Karpas-422 (cell line): ENCODE results near the gene FNIP1. TPM values are rescaled to one million over a fixed set of nuclear protein-coding genes. Genes with fewer than 3 reads are reported as not detected.

Experiments used
- DNase-seq: peaks from one replicate; pipeline ENCODE4 v3.0.0-alpha.2; 2015
- H2AFZ ChIP-seq: fragments of 200-600 bp; sonication (generic); 2 replicates; pipeline ENCODE4 v1.6.1; 2014; ENCODE audit warnings: antibody characterized with exemption, low read length, mixed read lengths
- H3K27ac ChIP-seq: fragments of 200-600 bp; sonication (generic); 2 replicates; pipeline ENCODE4 v1.5.1; 2014; ENCODE audit warnings: mild to moderate bottlenecking, low read length, moderate library complexity
- H3K27me3 ChIP-seq: fragments of 200-600 bp; sonication (generic); 2 replicates; pipeline ENCODE4 v1.6.1; 2014; ENCODE audit warnings: low read length, mixed read lengths
- H3K36me3 ChIP-seq: fragments of 200-600 bp; sonication (generic); 2 replicates; pipeline ENCODE4 v1.6.1; 2014; ENCODE audit warnings: low read length, mixed read lengths; ENCODE audit not compliant: insufficient read depth
- H3K4me1 ChIP-seq: fragments of 200-600 bp; sonication (generic); 2 replicates; pipeline ENCODE4 v1.6.1; 2014; ENCODE audit warnings: mild to moderate bottlenecking, low read length, mixed read lengths
- H3K4me2 ChIP-seq: fragments of 200-600 bp; sonication (generic); 2 replicates; pipeline ENCODE4 v1.6.1; 2014; ENCODE audit warnings: low read length, low read depth, mild to moderate bottlenecking; ENCODE audit not compliant: poor library complexity, severe bottlenecking
- H3K4me3 ChIP-seq: fragments of 200-600 bp; sonication (generic); 2 replicates; pipeline ENCODE4 v1.5.1; 2014; ENCODE audit warnings: mild to moderate bottlenecking, antibody characterized with exemption, low read length, mixed read lengths
- H3K79me2 ChIP-seq: fragments of 200-600 bp; sonication (generic); 2 replicates; pipeline ENCODE4 v1.6.1; 2014; ENCODE audit warnings: mild to moderate bottlenecking, low read length, mixed read lengths
- H3K9ac ChIP-seq: fragments of 200-600 bp; sonication (generic); 2 replicates; pipeline ENCODE4 v1.6.0; 2014; ENCODE audit warnings: low read length
- H3K9me2 ChIP-seq: fragments of 200-600 bp; sonication (generic), shearing (Covaris generic); replicated peaks from 2 replicates; pipeline ENCODE4 v1.6.0; 2014; ENCODE audit warnings: mild to moderate bottlenecking, low read length, moderate library complexity; ENCODE audit not compliant: insufficient read depth
- H3K9me3 ChIP-seq: fragments of 300-700, 200-600 bp; sonication (generic); 2 replicates; pipeline ENCODE4 v1.6.1; 2014; ENCODE audit warnings: low read length, mixed read lengths
- H4K20me1 ChIP-seq: fragments of 200-600 bp; sonication (generic); 2 replicates; pipeline ENCODE4 v1.6.1; 2014; ENCODE audit warnings: mild to moderate bottlenecking, antibody characterized with exemption, low read length, low read depth; ENCODE audit not compliant: insufficient read depth
- total RNA-seq: library from RNA; depleted of rRNA; stranded (reverse); fragments of >200 nt; shearing (Covaris generic); gene quantifications from 2 replicates; pipeline ENCODE4 v1.2.3, GENCODE V29; 2014; ENCODE audit warnings: low replicate concordance

The FNIP1 gene
- total RNA-seq, 1 experiment from 2014 or later, result 56.2 TPM

GRCh38 chr5:131637694-131638093 lies 159.1 kb downstream of the FNIP1 start:
- Histone ChIP-seq H4K20me1 (no peaks in the 10 kb centered on the region), H3K9me3 (no peaks in the 10 kb centered on the region), H3K79me2 (peaks cover 24% of the 10 kb centered on the region), H3K4me1 (peaks cover 40% of the 10 kb centered on the region), H3K4me2 (no peak overlapping the region), H3K27ac (no peak overlapping the region), H2AFZ (no peak overlapping the region), H3K4me3 (no peak overlapping the region), H3K9me2 (no peaks in the 10 kb centered on the region), H3K27me3 (no peaks in the 10 kb centered on the region), H3K36me3 (peaks cover 2% of the 10 kb centered on the region; the same call in 1 of the 2 replicates), H3K9ac (no peak overlapping the region)
- DNase-seq, result no peak

GRCh38 chr5:131635684-131636572 lies 160.9 kb downstream of the FNIP1 start:
- peaks cover 41% of the 10 kb centered on the region for H3K79me2 ChIP-seq
- peaks cover 9% of the 10 kb centered on the region; the same call in 1 of the 2 replicates for H3K36me3 ChIP-seq
- H3K27ac ChIP-seq, result peak overlapping the region; percentile 98
- H4K20me1 ChIP-seq, result no peaks in the 10 kb centered on the region
- DNase-seq, result peak; percentile 72
- no peaks in the 10 kb centered on the region for H3K9me2 ChIP-seq
- peak overlapping the region; percentile 79 for H3K4me3 ChIP-seq
- no peak overlapping the region for H2AFZ ChIP-seq
- no peaks in the 10 kb centered on the region for H3K9me3 ChIP-seq
- peak overlapping the region; percentile 98 for H3K4me2 ChIP-seq
- H3K27me3 ChIP-seq, result no peaks in the 10 kb centered on the region
- H3K4me1 ChIP-seq, result peaks cover 54% of the 10 kb centered on the region
- peak overlapping the region; percentile 90 for H3K9ac ChIP-seq

GRCh38 chr5:131634996-131635683 lies 161.7 kb downstream of the FNIP1 start, which contains the start of gene RAPGEF6:
RAPGEF6 (minus strand) TSS chr5:131635229; CDS start chr5:131635030, 199 bp downstream.
- peak within 1 kb of the TSS; percentile 98 for H3K4me2 ChIP-seq
- H3K9me2 ChIP-seq, result no peaks in the 10 kb centered on the region
- peaks cover 56% of the 10 kb centered on the region for H3K4me1 ChIP-seq
- H3K36me3 ChIP-seq, result peaks cover 9% of the 10 kb centered on the region; the same call in 1 of the 2 replicates
- peak within 1 kb of the TSS; percentile 91 for H3K9ac ChIP-seq
- peak within 1 kb of the TSS; percentile 83 for H3K4me3 ChIP-seq
- H3K9me3 ChIP-seq, result no peaks in the 10 kb centered on the region
- H2AFZ ChIP-seq, result no peak within 1 kb of the TSS; the same call in 1 of the 2 replicates
- peak within 1 kb of the TSS; percentile 98 for H3K27ac ChIP-seq
- H3K27me3 ChIP-seq, result no peaks in the 10 kb centered on the region
- peaks cover 49% of the 10 kb centered on the region for H3K79me2 ChIP-seq
- peak; percentile 100 for DNase-seq
- no peaks in the 10 kb centered on the region for H4K20me1 ChIP-seq

GRCh38 chr5:131634666-131634995 lies 162.2 kb downstream of the FNIP1 start:
- DNase-seq, result peak; percentile 89
- Histone ChIP-seq H2AFZ (no peak overlapping the region; the same call in 1 of the 2 replicates), H3K27me3 (no peaks in the 10 kb centered on the region), H3K79me2 (peaks cover 54% of the 10 kb centered on the region), H3K9me2 (no peaks in the 10 kb centered on the region), H3K9ac (peak overlapping the region; percentile 91), H3K4me1 (peaks cover 61% of the 10 kb centered on the region), H3K4me3 (peak overlapping the region; percentile 83), H3K27ac (peak overlapping the region; percentile 81), H3K36me3 (peaks cover 9% of the 10 kb centered on the region; the same call in 1 of the 2 replicates), H3K4me2 (peak overlapping the region; percentile 67), H4K20me1 (no peaks in the 10 kb centered on the region), H3K9me3 (no peaks in the 10 kb centered on the region)

- Histone ChIP-seq H3K4me1 (peaks cover 62% of the 10 kb centered on the region), H2AFZ (no peak overlapping the region)
- no peak for DNase-seq
Measured at GRCh38 chr5:131634238-131634637, 162.6 kb downstream of the FNIP1 start.

GRCh38 chr5:131633830-131634229 lies 163.0 kb downstream of the FNIP1 start:
- Histone ChIP-seq H3K9ac (peak overlapping the region; percentile 91), H4K20me1 (no peaks in the 10 kb centered on the region), H3K9me2 (no peaks in the 10 kb centered on the region), H3K79me2 (peaks cover 62% of the 10 kb centered on the region), H3K4me2 (peak overlapping the region; percentile 67), H3K4me1 (peaks cover 62% of the 10 kb centered on the region), H3K27ac (peak overlapping the region; percentile 81), H3K4me3 (peak overlapping the region; percentile 83), H2AFZ (no peak overlapping the region), H3K27me3 (no peaks in the 10 kb centered on the region), H3K36me3 (peaks cover 9% of the 10 kb centered on the region; the same call in 1 of the 2 replicates), H3K9me3 (no peaks in the 10 kb centered on the region)
- DNase-seq, result peak; percentile 83

More at GRCh38 chr5:131634238-131634637, 162.6 kb downstream of the FNIP1 start:
- Histone ChIP-seq H3K36me3 (peaks cover 9% of the 10 kb centered on the region; the same call in 1 of the 2 replicates), H3K4me2 (peak overlapping the region; percentile 67), H3K9ac (peak overlapping the region; percentile 91), H3K27me3 (no peaks in the 10 kb centered on the region), H4K20me1 (no peaks in the 10 kb centered on the region), H3K9me2 (no peaks in the 10 kb centered on the region), H3K4me3 (peak overlapping the region; percentile 83), H3K79me2 (peaks cover 58% of the 10 kb centered on the region), H3K27ac (peak overlapping the region; percentile 81), H3K9me3 (no peaks in the 10 kb centered on the region)

GRCh38 chr5:131630963-131631350 lies 165.9 kb downstream of the FNIP1 start:
- Histone ChIP-seq H3K9me3 (no peaks in the 10 kb centered on the region), H3K4me3 (peak overlapping the region; percentile 3; the same call in 1 of the 2 replicates), H3K36me3 (peaks cover 15% of the 10 kb centered on the region), H3K27me3 (no peaks in the 10 kb centered on the region), H3K4me1 (peaks cover 41% of the 10 kb centered on the region), H3K27ac (no peak overlapping the region), H3K9me2 (no peaks in the 10 kb centered on the region), H3K79me2 (peaks cover 91% of the 10 kb centered on the region), H4K20me1 (no peaks in the 10 kb centered on the region), H3K4me2 (peak overlapping the region; percentile 67), H2AFZ (no peak overlapping the region), H3K9ac (no peak overlapping the region; the same call in 1 of the 2 replicates)
- no peak for DNase-seq
